NT2/D1 (cell line): ENCODE results near the gene LIME1.

Experiments
- DNase-seq: peaks from one replicate; pipeline ENCODE4 v3.0.0-alpha.2; 2011; ENCODE audit warnings: low read depth, low spot score
- H3K27me3 ChIP-seq: 2 replicates; pipeline ENCODE4 v1.6.0; 2011; ENCODE audit warnings: mild to moderate bottlenecking; ENCODE audit not compliant: insufficient read length, insufficient read depth
- H3K36me3 ChIP-seq: 2 replicates; pipeline ENCODE4 v1.6.1; 2011; ENCODE audit warnings: mild to moderate bottlenecking, low read length, mixed read lengths; ENCODE audit not compliant: insufficient read depth, insufficient read length
- H3K4me1 ChIP-seq: 2 replicates; pipeline ENCODE4 v1.5.1; 2011; ENCODE audit not compliant: insufficient read depth, insufficient read length
- H3K4me3 ChIP-seq: 2 replicates; pipeline ENCODE4 v1.5.1; 2011; ENCODE audit warnings: low read depth; ENCODE audit not compliant: insufficient read length
- H3K9ac ChIP-seq: 2 replicates; pipeline ENCODE4 v1.6.0; 2011; ENCODE audit warnings: low read depth; ENCODE audit not compliant: insufficient read length
- H3K9me3 ChIP-seq: 2 replicates; pipeline ENCODE4 v1.5.1; 2011; ENCODE audit warnings: mild to moderate bottlenecking, low read length; ENCODE audit not compliant: insufficient read depth
- SUZ12 ChIP-seq: IDR thresholded peaks from 2 replicates; pipeline ENCODE4 v1.6.1; 2011; ENCODE audit not compliant: insufficient read length, insufficient read depth; ENCODE audit errors: extremely low read depth
- YY1 ChIP-seq: IDR thresholded peaks from 2 replicates; pipeline ENCODE4 v1.6.1; 2011; ENCODE audit not compliant: insufficient read length, insufficient read depth
- ZNF274 ChIP-seq: IDR thresholded peaks from 2 replicates; pipeline ENCODE4 v1.6.1; 2011; ENCODE audit warnings: mild to moderate bottlenecking, low read depth, low read length

LIME1 gene

GRCh38 chr20:63765082-63765873, 28.8 kb downstream of the LIME1 start:
- Histone ChIP-seq H3K27me3 (no peaks in the 10 kb centered on the region), H3K36me3 (peaks cover 44% of the 10 kb centered on the region), H3K4me3 (no peak overlapping the region), H3K4me1 (peaks cover 2% of the 10 kb centered on the region), H3K9me3 (no peaks in the 10 kb centered on the region), H3K9ac (no peak overlapping the region)
- DNase-seq = no peak
- TF ChIP-seq YY1 = no peak
- no peak for TF ChIP-seq ZNF274
- no peak for TF ChIP-seq SUZ12

- Histone ChIP-seq H3K4me3 (no peak overlapping the region), H3K4me1 (peaks cover 2% of the 10 kb centered on the region), H3K9me3 (no peaks in the 10 kb centered on the region), H3K27me3 (no peaks in the 10 kb centered on the region), H3K36me3 (peaks cover 50% of the 10 kb centered on the region), H3K9ac (no peak overlapping the region)
- DNase-seq = no peak
- TF ChIP-seq SUZ12 = no peak
- TF ChIP-seq ZNF274 = no peak
- TF ChIP-seq YY1 = no peak
These were observed 29.4 kb downstream of the LIME1 start for GRCh38 chr20:63765902-63766301.

- DNase-seq = no peak
- H3K27me3 ChIP-seq = no peaks in the 10 kb centered on the region
- no peaks in the 10 kb centered on the region for H3K9me3 ChIP-seq
- TF ChIP-seq SUZ12 = no peak
- no peak for TF ChIP-seq ZNF274
- TF ChIP-seq YY1 = no peak
- peaks cover 2% of the 10 kb centered on the region for H3K4me1 ChIP-seq
- H3K36me3 ChIP-seq = peaks cover 50% of the 10 kb centered on the region
- H3K9ac ChIP-seq = no peak overlapping the region
- H3K4me3 ChIP-seq = no peak overlapping the region
These were observed 30.4 kb downstream of the LIME1 start for GRCh38 chr20:63766695-63767426.

- no peak overlapping the region for H3K4me3 ChIP-seq
- no peaks in the 10 kb centered on the region for H3K27me3 ChIP-seq
- H3K36me3 ChIP-seq = peaks cover 50% of the 10 kb centered on the region
- H3K9me3 ChIP-seq = no peaks in the 10 kb centered on the region
- TF ChIP-seq YY1 (no peak), ZNF274 (no peak), SUZ12 (no peak)
- H3K4me1 ChIP-seq = peaks cover 2% of the 10 kb centered on the region
- H3K9ac ChIP-seq = no peak overlapping the region
- DNase-seq = no peak
These were observed 31.0 kb downstream of the LIME1 start for GRCh38 chr20:63767456-63767855.

GRCh38 chr20:63767886-63768285, 31.4 kb downstream of the LIME1 start:
- H3K9me3 ChIP-seq = no peaks in the 10 kb centered on the region
- H3K27me3 ChIP-seq = no peaks in the 10 kb centered on the region
- no peak overlapping the region for H3K9ac ChIP-seq
- DNase-seq = no peak
- H3K4me1 ChIP-seq = peaks cover 4% of the 10 kb centered on the region
- peaks cover 50% of the 10 kb centered on the region for H3K36me3 ChIP-seq
- TF ChIP-seq YY1 (no peak), ZNF274 (no peak), SUZ12 (no peak)
- H3K4me3 ChIP-seq = no peak overlapping the region

GRCh38 chr20:63768591-63769515, 32.4 kb downstream of the LIME1 start:
- TF ChIP-seq YY1 = no peak
- TF ChIP-seq ZNF274 = no peak
- TF ChIP-seq SUZ12 = no peak
- no peak overlapping the region for H3K9ac ChIP-seq

More at GRCh38 chr20:63768591-63769515, 32.4 kb downstream of the LIME1 start:
- no peak overlapping the region for H3K4me3 ChIP-seq
- DNase-seq = no peak
- H3K9me3 ChIP-seq = no peaks in the 10 kb centered on the region
- no peaks in the 10 kb centered on the region for H3K27me3 ChIP-seq
- H3K36me3 ChIP-seq = peaks cover 44% of the 10 kb centered on the region
- H3K4me1 ChIP-seq = peaks cover 11% of the 10 kb centered on the region
